GM19324 (cell line): ENCODE data around the gene AADAC.
"Not testable (repeated sequence)": the region's sequence is repeated elsewhere in the genome, so short reads cannot be mapped to it uniquely, and the experiment has no call there.

Experiments
- ATAC-seq: cut with Tn5 transposase; IDR thresholded peaks from one replicate; pipeline ENCODE4 v1.9.1; 2021; ENCODE audit warnings: mild to moderate bottlenecking, moderate library complexity; ENCODE audit not compliant: unreplicated experiment, low FRiP score

Gene AADAC, protein sequence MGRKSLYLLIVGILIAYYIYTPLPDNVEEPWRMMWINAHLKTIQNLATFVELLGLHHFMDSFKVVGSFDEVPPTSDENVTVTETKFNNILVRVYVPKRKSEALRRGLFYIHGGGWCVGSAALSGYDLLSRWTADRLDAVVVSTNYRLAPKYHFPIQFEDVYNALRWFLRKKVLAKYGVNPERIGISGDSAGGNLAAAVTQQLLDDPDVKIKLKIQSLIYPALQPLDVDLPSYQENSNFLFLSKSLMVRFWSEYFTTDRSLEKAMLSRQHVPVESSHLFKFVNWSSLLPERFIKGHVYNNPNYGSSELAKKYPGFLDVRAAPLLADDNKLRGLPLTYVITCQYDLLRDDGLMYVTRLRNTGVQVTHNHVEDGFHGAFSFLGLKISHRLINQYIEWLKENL

DNA sequence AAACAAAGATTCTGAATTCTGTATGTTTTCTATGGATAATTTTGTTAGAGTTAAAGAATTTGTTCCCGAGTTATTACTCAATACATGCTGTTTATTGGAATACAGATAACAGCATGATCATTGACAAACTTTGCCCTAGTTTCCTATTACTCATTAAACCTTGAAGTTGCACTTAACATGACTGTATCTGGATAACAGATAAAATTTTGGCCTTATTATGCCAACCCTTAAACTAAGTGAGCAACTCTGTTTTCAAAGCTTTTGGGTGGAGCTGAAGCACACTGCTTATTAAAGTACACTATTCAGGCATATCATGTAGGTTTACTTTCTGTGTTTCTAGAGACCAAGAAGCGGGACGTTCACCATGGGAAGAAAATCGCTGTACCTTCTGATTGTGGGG, at the start of gene AADAC:
TSS of gene AADAC (plus strand) at position 318 of the 400 bp plus-strand sequence. CDS start at position 365, 47 bp downstream.
- no peak for ATAC-seq

DNA sequence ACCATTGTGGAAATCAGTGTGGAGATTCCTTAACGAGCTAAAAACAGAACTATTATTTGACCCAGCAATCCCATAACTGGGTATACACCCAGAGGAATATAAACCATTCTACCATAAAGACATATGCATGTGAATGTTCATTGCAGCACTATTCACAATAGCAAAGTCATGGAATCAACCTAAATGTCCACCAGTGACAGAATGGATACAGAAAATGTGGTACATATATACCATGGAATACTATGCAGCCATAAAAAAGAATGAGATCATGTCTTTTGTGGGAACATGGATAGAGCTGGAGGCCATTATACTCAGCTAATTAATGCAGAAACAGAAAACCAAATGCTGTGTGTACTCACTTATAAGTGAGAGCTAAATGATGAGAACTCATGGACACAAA, 49.2 kb upstream of the AADAC start:
- ATAC-seq = not testable (repeated sequence)

DNA sequence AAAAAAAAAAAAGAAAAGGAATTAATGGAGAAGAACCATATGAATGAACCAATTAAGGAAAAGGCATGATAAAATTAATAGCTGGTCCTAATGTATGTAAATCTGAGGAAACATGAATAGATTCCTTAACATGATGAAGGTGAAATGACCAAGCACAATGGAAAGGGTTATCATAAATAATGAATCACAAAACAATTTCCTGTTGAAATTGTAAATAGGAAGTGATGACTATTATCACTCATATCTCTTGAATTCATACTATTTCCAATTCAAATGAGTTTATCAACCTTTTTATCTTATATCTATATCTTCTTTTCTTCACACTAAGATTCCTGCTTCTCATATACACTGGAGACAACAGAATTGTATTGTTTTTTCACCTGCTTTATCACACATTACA, 48.2 kb upstream of the AADAC start:
- no peak for ATAC-seq

DNA sequence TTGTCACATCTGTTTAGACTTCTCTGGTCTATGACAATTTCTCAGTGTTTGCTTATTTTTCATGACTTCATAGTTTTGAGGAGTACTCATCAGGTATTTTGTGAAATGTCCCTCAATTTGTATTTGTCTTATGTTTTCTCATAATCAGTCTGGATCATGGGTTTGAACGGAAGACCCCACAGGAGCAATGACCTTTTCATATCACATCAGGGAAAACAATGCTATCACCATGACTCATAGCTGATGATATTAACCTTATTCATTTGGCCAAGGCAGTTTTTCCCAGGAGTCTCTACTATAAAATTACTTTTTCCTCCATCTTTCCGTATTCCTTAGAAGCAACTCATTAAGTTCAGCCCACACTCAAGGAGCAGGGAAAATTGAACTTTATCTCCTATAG, 47.5 kb upstream of the AADAC start:
- ATAC-seq = no peak

DNA sequence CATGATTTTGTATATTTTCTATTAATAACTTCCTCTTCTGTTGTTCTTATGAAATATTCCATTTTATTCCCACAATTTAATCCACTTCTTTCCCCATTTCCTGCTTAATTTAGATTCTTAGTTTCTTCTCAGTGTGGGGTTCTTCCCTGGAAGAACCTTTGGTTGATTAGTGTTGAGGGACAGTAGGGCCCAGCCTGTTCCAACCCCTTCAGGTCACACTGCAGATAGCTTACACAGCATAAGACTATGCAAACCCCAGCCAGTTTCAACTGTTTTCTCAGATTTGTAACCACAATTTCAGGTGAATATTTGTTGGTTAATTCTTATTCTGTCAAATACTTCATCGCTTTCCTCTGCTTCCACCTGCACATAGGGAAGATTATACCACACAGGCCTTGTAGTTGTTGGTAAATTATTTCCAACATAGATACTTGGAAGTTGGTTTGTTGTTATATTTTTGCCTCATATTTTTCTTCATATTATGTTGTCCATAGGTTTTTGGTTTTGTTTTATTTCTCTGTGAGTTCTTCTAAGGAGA, 45.5 kb upstream of the AADAC start:
- no peak for ATAC-seq

DNA sequence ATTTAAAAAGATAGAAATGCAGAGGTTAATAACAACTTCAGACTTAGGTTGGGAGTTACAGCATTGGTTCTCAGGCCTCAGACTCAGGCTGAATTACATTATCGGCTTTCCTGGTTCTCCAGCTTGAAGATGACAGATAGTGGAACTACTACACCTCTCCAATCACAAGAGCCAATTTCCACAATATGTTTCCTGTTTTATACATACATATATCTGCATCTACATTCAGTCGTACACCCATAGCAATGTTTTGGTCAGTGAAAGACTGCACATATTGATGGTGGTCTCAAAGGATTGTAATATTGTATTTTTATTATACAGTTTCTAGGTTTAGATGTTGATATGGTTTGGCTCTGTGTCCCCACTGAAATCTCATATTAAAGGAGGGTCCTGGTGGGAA, 44.7 kb upstream of the AADAC start:
- no peak for ATAC-seq

DNA sequence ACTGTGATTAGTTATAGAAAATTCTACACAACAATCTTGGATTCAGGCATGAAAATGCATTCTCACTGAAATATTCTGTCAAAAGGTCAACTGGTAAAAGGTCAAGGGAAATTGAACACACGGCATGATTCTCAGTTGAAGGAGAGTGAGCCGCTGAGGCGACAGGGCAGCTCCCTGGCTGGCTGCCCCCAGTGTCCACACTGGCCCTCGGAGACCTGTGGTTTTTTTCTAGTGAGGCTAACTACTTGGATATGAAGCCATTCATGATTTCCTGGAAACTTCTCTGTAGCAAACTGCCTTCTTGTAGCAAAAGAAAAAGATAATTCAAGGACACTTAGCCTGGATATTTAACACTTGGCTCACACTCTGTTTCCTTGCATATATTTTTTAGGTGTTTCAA, 43.0 kb upstream of the AADAC start:
- ATAC-seq = no peak

DNA sequence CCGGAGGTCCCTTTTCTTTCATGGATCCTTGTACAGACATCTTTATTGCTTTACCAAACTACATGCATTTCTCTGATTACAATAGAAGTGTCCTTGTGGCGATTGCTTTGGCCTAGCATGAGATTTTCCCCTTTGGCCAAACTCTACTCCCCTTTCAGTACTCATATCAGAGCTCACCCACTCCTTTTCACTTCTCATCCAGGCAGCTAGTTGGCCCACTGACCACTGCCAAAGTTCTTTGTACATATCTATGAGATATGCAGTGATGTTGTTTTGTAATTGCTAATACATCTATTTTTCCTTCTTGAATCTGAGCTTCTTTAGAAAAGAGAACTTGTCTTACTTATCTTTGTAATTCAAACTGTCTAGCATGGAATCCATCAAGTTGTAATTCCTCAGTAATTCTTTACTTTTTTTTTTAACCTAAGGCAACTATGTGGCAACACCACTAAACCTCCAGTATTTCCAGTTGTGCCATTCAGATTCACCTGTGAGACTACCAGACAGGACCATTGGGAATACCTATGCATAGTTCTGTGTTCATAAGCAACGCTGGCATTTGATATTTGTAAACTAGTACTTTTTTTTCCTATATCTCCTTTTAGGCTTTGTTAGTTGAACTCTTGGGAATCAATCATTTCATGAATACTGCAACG, 41.0 kb upstream of the AADAC start:
- no peak for ATAC-seq

DNA sequence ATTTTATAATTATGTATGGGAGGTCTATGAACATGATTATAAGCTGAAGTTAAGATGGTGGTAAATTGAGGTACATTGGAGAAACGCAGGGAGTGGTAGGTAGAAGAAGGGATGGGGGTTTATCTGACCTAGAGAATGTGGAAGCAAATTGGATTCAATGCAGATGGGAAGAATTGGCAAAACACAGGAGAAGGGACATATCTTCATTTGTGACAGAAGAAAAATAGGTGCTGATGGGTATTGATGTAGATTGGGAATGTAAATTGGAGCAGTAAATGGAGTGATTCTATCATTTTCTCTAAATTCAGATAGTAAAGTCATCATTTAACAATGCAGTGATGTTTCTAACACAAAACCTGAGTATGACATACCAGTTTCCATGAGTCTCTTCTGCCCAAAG, 39.7 kb upstream of the AADAC start:
- no peak for ATAC-seq

DNA sequence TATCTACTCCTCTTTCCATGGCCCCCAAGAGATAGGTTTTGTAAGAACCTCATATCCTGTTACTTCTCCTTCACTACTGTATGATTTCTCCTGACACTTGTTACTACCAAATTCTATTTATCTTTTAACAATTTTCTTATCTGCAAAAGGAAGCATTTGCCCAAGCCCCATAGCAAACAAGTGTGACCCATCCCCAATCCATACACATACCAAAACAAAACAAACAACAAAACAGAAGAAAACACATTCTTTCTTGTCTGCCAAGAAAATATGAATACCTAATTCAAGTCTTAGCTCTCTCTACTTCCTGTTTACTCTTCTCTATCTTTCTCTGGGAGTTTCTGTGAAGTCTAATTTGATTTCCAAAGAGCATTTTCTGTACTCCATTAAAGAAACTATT, 39.0 kb upstream of the AADAC start:
- ATAC-seq = no peak

DNA sequence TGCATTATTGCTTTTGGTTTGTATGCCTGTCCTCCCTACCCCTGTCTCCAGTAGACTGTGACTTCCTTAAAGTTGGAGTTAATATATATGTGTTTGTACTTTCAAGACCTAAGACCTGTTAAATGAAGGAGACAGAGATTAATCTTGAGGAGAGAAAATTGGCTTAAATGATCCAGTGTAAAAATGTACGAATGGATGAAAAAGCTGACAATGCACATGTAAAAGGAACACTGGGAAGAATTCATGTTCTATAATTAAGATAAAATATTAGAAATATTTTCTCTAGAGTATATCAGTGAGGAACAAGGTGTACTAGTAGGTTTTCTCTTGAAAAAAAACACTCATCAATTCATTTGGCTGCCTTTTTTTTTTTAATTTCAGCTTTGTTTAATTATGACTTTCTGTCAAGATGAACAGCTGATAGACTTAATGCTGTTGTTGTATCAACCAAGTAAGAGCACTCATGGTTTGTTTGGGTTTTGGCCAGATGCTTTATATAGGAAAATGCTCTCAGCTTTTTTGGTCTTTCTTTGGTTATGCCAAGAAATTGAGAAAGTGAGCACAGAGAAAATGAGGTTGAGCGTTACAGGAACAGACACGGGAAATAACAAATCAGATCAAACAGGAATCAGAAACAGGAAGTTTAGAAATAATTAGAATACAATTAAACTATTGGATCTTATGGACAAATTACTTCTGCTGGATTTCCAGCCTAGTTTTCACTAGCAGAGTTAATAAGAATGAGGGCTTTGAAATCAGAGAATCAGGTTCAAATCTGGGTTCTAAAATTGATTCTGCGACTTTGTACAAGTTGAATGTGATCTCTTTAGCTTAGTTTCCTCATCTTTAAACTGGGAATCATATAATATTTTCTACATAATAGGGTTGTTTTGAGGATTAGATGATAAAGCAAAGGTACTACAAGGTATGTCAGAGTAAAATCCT, 38.3 kb upstream of the AADAC start:
- ATAC-seq = no peak

DNA sequence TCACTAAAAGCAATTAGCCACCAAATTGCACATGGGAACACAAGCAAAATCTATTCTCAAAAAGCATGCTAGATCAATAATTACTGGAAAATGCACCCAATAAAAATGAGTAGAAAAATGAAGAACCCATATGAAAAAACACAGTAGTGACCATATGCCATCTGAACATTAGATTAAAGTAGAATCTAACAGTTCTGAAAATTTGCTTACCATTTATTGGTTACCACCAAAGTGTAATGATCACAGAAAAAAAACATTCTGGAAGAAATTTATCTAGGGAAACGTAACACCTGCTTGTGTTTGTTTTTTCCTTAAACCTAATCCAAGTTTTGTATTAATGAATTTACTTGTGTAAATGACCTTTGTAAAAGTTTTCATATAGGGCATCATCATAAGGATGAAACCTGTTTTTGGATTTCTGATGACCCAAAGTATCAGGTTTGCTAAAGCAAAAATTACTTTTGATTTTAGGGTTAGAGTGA, 37.6 kb upstream of the AADAC start:
- ATAC-seq = no peak

DNA sequence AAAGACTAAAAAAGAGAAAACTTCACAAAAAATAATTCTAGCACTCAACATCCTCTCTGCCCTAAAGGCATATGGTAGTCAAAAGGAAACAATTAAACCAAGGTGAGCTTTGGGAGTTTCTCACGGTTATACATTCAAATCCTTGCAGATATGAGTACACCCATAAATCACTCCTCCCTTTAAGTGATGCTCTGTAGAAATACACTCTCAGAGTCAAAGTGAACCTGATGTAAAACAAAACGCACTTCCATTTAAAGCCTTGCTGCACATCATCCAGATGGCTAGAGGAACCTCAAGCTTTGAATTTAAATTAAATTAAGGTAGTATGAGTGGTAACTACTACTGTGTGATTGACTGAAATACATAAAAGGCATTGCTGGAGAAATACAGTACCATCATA, 36.0 kb upstream of the AADAC start:
- ATAC-seq = no peak

DNA sequence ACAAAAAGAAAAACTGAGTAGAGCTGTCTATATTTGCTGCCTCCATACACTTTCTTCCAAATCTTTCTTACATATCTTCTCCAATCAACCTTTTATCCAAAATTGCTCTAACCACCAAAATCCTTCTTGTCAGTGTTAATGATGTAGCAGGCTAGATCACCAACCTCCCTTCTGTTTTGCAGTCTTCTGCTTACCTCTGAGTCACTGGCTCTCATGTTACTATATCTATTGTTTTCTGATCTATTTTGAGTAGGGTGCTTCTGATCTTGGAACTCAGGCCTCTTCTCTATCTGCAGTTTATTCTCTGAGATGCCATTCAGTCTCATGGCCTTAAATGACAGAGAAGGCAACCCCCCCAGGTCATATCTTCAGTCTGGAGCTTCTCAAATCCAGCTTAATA, 26.3 kb upstream of the AADAC start:
- ATAC-seq = no peak

DNA sequence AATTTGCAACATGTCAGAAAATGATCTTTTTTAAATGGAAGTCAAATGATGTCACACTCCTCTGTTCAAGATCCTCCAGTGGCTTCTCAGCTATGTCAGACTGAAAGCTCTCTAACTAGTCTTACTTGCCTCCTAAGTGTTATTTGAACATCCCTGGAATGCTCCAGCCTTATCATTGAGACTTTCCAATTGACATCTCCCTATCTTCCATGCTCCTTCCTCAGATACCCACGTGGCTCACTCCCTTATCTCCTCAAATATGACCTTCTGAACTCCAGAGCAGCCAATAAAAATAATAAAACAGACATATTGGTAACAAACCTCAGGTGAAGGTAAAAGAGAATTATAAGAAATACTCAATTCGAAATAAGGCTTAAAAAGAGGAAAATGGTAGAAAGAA, 25.5 kb upstream of the AADAC start:
- no peak for ATAC-seq

DNA sequence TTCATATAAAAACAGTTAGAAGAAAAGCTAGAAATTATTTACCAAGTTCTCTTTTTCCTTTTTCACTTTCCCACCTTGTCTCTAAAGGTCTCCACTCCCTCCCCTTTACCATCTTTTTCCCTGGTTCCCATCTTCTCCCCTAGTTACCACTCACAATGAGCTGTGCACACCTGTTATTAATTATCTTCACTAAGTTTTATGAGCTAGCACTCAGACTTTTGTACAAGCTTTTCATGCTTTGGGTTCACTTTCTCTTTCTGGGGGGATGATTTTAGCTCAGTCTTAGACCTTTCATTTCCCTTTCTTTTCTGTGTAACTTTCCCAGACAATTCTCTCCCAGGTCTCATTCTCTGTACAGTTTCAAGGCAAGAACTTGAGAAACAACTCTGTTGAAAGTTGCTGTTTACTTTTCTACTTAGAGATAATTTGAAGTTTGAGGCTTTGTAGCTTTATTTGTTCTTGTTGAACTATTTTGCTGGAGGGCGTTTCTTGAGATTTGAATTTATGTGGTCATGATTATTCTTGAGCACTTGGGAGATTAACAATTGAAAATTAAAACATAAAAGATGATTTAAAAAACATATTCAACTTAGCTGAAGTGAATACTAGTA, 24.0 kb upstream of the AADAC start:
- ATAC-seq = no peak

DNA sequence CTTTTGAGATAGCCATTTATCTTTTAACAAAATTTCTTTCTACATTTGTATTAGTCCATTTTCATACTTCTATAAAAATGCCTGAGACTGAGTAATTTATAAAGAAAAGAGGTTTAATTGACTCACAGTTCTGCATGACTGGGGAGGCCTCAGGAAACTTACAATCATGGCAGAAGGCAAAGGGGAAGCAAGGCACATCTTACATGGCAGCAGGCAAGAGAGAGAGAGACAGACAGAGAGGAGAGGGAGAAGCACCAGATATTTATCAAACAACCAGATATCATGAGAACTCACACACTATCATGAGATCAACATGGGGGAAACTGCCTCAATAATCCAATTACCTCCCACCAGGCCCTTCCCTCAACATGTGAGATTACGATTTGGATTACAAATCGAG, 23.2 kb upstream of the AADAC start:
- not testable (repeated sequence) for ATAC-seq

DNA sequence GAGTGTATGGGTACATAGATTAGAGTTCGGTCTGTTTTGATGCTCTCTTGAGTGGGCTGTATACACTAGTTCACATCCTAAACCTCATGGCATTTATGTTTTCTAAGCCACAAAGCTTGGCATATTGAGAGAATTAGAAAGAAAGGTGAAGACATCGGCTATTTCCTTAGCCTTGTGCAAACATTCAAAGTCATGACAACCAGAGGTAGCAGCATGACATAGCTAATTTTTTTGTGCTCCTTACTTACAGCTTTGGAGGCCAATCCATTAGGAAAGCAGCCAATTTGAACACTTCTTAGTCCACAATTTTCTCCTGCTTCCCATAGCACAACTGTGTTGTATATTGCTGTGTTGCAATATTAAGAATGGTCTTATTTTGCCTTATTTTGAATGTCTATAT, 21.5 kb upstream of the AADAC start:
- no peak for ATAC-seq

DNA sequence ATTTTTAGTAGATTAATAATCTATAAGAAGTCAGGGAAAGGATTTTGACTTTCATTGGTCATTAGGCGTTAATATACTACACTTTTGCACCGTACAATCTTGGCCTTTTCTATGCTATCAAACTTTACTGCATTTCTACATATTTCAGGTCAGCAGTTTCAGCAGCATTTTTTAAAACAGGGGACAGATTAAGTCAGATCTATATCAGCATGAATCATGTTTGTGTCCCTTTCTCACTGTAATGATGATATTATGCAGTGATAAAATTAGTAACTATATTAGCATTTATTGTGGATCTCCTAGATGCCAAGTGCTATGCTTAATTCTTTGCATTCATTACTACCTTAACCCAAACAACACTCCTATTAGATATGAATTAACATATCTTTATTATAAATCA, 20.3 kb upstream of the AADAC start:
- no peak for ATAC-seq

DNA sequence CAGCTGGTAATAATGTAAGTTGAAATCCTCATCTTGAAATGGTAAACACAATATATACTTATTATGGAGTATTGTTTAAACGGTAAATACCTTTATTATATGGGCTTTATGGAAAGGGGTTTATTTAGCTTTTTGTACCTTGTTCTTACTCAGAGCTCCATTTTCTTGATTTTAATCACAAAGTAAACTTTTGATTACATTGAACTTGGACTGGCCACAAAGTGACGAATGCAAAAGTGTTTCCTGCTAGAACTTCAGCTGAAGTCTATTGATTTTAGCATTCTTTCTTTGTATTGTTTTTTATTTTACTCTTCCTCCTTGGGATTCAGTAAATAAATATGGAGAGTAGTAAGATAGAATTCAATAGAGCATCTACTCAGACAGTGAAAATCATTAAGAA, 19.8 kb upstream of the AADAC start:
- ATAC-seq = no peak
